Midbrain (tissue), 1 donor: ENCODE data around the gene SLC16A7.
A peak's percentile ranks its signal among the peaks of the same experiment; 100 is the strongest.
"Not testable (repeated sequence)": the region's sequence is repeated elsewhere in the genome, so short reads cannot be mapped to it uniquely, and the experiment has no call there.

ENCODE experiments used
- DNase-seq: peaks from one replicate; lab custom pipeline; 2025; lab: John Stamatoyannopoulos, UW

SLC16A7 gene

DNA sequence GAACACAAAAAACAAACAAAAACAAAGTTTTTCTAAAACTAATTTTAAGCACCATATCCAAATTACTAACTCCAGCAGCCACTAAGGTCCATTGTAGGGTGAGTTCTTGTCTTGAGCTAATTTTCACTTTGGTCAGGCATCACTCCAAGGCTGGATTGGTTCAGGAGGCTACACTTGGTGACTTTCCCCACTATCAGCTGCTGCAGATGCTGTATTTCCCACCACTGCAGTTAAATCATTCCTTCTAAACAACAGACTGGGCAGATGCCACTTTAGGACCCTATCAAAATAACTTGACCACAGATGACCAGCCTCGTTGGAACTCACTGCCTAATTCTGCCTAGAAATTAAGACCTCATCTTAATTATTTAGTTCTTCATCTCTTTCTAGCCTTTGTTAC lies 140.5 kb downstream of the SLC16A7 start:
- no peak for DNase-seq

GRCh38 chr12:59736786-59737185 lies 141.0 kb downstream of the SLC16A7 start:
- no peak for DNase-seq

DNA sequence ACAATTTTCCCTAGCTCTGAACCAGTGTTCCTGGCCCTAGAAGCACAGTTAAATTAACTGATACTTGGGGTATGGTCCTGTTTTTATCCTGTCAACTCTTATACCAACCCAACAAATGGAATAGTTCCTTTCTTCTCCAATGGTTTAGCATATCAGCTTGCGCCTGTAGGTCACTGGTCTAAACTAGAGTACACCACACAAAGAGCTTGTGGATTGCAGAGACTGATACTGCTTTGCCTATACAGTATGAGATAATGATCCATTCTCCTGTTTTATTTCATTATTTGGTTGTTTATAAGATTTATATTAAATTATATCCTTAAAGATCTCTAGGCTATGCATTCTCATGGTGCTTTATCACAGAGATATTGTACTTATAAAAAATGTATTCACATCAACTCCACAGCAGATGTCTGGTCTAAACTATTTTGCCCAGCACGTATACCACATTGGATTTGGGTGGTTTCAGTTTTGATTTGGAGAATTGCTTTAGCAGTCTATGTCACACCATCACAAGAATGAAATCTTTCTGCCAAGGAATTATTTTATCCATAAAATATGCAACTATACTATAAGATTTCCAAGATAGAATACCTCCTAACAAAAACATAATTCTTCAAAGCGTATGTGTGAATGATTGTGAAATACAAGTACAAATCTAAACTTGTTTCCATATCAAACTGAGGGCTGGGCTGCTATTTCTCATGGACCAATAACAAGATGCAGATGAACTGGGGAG lies 142.1 kb downstream of the SLC16A7 start:
- no peak for DNase-seq

DNA sequence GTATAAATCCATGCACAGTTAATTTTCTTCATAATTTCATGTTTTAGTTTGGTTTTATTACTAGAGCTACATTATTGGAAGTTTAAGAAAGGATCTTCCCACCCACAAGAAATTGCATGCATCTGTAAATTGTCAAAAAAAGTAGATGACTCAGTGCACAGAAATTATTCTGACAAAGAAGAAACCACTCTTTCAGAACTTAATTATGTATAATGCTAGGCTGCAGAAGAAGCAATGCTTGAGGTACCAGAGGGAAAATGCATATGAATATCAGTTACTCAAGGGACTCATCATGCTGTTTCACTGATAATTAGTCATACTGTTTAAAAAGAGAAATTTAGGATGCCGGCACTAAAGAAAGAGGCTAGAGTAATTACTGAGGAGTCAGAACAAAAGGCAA lies 147.0 kb downstream of the SLC16A7 start:
- DNase-seq: no peak

DNA sequence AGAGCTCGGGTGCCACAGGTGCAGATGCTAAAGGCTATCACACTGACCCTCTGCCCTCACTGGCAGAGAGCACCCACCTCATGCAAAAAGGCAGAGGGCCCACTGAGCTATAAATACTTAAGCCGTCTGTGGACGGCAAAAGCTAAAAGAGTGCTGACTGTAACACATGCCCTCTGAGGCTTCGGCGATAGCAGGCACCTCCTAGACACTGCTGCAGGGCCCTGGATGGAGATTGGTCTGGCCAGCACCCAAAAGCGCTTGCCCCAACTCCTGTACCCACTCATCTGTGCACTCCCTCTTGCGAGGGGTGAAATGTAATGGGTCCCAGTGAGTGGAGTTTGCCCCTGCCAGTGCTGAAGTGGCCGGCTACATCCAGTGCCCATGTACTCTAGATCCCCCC lies 148.7 kb downstream of the SLC16A7 start:
- no peak for DNase-seq

DNA sequence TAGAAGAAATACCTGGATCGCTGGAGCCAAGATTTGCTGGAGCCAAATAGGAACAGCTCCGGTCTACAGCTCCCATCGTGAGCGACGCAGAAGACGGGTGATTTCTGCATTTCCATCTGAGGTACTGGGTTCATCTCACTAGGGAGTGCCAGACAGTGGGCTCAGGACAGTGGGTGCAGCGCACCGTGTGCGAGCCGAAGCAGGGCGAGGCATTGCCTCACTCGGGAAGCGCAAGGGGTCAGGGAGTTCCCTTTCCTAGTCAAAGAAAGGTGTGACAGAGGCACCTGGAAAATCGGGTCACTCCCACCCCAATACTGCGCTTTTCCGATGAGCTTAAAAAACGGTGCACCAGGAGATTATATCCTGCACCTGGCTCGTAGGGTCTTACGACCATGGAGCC lies 155.3 kb downstream of the SLC16A7 start:
- DNase-seq: not testable (repeated sequence)

- no peak for DNase-seq
Measured at GRCh38 chr12:59761542-59761941, 165.7 kb downstream of the SLC16A7 start.

DNA sequence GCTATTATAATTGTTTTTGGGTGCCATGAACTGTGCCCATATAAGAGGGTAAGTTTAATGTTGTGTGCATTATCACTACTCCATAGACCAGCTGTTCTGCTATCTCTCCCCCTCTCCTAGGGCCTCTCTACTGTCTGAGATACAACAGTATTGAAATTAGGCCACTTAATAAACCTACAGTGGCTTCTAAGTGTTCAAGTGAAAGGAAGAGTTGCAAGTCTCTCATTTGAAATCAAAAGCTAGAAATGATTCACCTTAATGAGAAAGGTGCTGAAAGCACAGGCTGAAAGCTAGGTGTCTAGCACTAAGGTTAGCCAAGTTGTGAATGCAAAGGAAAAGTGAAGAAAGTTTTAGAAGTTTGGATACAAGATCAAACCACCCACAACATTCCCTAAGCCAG lies 168.0 kb downstream of the SLC16A7 start:
- no peak for DNase-seq

DNA sequence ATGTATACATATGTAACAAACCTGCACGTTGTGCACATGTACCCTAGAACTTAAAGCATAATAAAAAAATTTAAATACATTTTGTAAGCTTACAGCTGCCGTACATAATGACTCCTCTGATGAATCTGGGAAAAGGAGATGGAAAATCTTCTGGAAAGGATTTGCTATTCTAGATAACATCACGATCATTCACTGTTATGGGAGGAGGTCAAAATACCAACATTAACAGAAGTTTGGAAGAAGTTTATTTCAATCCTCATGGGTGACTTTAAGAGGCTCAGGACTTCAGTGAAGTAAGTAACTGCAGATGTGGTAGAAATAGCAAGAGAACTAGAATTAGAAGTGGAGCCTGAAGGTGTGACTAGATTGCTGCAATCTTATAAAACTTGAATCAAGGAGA lies 172.2 kb downstream of the SLC16A7 start:
- no peak for DNase-seq

DNA sequence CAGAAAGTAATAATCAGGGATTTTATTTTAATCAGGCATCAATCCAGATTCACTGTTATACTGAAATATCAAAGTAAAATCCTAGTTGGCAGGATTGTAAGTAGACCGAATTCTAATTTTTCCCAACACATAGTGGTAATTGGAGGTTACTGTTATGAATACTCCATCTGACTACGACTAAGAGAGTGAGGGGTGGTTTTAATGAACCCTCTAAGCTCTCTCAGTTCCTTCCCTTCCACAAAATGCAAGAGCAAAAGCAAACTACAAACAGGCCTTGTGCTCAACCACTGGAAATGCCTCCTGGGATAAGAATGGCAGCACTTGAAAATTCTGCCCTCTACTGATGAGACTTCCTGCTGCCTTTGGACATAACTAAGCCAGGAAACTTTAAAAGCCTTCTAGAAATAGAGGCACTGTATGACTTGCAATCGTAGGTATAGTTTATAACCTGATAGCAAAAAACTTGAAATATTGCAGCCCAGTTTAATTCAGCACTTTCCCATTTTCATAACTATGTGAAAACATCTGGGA lies 184.8 kb downstream of the SLC16A7 start:
- peak; percentile 70 for DNase-seq

DNA sequence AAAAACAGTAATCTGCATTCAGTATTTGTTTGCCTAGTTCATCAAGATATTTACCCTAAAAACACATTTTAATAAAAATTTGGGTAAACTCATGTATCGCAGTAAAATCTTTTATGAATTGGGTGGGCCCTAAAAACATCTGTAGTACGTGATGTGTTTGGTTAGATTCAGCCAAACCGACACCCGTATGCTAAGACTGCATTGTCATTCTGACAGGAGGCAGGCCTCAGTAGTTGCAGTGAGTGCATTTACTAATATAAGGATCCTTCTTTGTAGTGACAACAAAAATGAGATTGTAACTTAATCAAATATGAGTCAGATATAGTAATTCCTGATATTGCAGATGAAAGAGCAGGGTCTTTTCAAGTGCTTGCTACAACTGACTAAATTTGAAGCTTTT lies 191.8 kb downstream of the SLC16A7 start:
- DNase-seq: no peak

- no peak for DNase-seq
Measured at GRCh38 chr12:59792647-59793046, 196.8 kb downstream of the SLC16A7 start.

DNA sequence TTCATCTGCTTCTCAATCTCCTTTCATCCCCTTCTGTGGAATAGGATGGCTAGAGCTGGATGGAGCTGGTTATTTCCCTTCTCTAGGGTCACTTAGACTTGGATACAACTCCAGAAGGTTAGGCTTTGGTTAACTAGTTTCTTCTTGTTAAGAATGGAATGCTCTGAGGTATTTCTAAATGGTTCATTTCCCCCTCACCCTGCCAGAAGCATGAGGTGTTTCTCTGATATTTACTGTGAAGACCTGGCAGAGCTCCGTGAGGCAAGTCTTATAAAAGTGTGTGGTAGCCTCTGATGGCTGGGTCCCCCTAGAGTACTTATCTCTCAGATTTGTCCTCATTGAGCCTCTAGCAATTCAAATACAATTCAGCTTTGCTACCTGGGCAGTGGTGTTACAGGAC lies 207.9 kb downstream of the SLC16A7 start:
- no peak for DNase-seq

- peak; percentile 23 for DNase-seq
Measured at GRCh38 chr12:59808317-59808910, 212.6 kb downstream of the SLC16A7 start.

DNA sequence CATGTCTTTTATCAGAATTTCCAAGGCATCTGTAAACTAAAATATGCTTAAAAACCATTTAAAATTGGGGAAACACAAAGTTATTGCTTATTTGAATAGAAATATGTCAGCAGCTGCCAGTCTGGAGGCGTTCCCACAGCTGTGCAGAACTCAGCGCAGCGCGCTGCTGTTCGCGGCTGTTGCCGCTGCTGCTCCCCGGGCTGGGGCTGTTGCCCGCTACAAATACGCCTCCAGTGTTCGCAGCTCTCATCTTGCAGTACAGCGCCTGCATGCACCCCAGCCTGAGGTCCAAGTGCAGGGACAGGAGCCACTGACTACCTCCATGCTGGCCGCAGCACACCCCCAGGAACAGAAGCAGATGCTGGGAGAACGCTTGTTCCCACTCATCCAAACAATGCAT lies 216.2 kb downstream of the SLC16A7 start:
- DNase-seq: no peak

GRCh38 chr12:59812716-59813115 lies 216.9 kb downstream of the SLC16A7 start:
- no peak for DNase-seq

DNA sequence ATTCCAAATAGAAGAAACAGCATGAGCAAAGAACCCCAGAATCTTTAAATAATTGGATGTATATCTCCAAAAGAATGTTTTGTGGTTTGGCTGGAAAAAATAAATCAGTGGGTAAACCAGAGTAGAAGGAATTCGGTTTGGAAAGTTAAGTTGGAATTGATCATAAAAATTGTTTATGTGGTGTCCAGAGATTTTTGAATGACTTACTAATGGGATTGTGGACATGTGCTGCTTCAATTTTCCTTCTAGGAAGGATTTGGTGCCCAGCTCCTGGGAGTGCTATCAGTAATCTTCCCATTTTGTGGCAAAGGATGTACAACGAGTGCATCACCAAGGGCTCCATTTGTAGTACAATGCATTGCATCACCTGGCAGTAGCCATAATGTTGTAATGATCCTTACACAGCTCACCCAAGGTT lies 224.8 kb downstream of the SLC16A7 start:
- no peak for DNase-seq

GRCh38 chr12:59823567-59823966 lies 227.7 kb downstream of the SLC16A7 start:
- no peak for DNase-seq

DNA sequence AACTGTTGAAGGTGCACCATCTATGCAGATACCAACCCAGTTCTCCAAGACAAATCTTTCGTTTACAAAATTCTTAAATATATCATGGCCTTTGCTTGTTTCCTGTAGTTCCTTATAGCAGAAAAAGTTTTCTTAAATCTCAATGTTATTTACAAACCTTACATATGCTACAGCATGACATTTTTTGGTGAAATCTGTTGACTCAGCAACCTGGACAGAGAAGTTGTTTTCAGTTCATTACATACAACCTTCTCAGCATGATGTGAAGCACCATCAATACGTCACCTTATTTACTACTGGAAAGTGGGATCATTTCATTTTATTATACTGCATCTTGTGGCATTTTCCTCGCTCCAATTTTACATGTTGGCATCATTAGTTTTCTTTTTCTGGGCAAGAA lies 231.9 kb downstream of the SLC16A7 start:
- DNase-seq: no peak

DNA sequence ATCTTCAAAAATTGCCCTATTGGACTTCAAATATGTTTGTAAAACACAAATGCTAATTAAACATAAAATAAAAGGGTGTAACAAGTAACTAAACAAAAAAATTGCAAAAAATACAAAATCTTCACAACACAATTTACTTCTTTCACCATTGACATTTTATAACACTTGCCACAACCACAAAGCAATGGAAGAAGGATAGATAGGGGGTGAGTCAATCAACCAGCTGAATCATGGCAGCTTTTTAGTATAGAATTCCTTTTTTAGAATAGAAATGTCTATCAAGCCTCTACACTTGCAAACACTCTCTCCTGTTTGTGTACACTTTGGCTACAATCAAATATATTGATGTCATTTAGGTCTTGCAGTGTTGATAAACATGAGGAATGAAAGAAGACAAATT lies 232.7 kb downstream of the SLC16A7 start:
- no peak for DNase-seq

DNA sequence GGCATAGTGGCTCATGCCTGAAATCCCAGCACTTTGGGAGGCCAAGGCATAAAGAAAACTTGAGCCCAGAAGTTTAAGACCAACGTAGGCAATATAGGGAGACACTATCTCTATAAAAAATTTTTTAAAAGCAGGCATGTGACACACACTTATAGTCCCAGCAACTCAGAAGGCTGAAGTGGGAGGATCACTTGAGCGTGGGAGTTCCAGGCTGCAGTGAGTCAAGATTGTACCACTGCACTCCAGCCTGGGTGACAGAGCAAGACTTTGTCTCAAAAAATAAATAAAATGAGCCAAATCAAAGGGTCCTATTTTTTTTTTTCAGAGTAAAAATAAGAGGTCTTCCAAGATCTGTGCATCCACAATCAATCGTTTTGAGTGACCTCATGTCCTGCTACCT lies 237.6 kb downstream of the SLC16A7 start:
- DNase-seq: no peak

GRCh38 chr12:59834659-59835474 lies 239.0 kb downstream of the SLC16A7 start:
- DNase-seq: no peak
